Measurements from ENCODE around the gene TPM2.

DNA sequence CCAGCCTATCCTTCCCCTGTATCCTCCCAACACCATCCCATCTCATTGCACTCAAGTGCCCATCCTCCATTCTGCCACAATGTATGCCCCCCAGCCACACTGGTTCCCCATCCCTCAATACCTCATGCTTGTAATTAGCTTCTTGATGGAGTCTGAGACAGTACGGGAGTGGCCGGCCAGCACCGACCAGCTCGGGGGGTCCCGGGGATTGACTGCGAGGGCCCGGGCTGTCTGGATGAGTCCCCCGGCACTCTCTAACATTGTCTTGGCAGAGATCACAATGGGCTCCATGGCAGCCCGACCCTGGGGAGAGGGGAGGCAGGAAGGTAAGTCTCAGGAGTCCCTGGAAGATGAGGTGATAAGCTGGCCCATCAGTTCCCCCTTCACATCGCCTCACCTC is 17.2 kb upstream of the TPM2 start:
- TF ChIP-seq, protein P1, sequence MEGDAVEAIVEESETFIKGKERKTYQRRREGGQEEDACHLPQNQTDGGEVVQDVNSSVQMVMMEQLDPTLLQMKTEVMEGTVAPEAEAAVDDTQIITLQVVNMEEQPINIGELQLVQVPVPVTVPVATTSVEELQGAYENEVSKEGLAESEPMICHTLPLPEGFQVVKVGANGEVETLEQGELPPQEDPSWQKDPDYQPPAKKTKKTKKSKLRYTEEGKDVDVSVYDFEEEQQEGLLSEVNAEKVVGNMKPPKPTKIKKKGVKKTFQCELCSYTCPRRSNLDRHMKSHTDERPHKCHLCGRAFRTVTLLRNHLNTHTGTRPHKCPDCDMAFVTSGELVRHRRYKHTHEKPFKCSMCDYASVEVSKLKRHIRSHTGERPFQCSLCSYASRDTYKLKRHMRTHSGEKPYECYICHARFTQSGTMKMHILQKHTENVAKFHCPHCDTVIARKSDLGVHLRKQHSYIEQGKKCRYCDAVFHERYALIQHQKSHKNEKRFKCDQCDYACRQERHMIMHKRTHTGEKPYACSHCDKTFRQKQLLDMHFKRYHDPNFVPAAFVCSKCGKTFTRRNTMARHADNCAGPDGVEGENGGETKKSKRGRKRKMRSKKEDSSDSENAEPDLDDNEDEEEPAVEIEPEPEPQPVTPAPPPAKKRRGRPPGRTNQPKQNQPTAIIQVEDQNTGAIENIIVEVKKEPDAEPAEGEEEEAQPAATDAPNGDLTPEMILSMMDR (IDR thresholded peaks at IDR 0.05), result no peak
- no peak for TF ChIP-seq POLR2AphosphoS5 (IDR thresholded peaks at IDR 0.05; ENCODE audit: insufficient read depth in 1 of 2, low read depth in 1 of 2)
- no peak for TF ChIP-seq POLR2A (IDR thresholded peaks at IDR 0.05)
